GM20000 (cell line): ENCODE measurements around the gene CHIC2.

Experiments
- DNase-seq: peaks from one replicate; pipeline ENCODE4 v3.0.0; 2012; ENCODE audit warnings: low spot score
- TF ChIP-seq, protein P1 (sequence below): IDR thresholded peaks from 2 replicates; pipeline ENCODE4 v1.5.1; 2012; ENCODE audit warnings: mild to moderate bottlenecking, control low read depth; ENCODE audit errors: extremely low read depth, missing control alignments

The CHIC2 gene

DNA sequence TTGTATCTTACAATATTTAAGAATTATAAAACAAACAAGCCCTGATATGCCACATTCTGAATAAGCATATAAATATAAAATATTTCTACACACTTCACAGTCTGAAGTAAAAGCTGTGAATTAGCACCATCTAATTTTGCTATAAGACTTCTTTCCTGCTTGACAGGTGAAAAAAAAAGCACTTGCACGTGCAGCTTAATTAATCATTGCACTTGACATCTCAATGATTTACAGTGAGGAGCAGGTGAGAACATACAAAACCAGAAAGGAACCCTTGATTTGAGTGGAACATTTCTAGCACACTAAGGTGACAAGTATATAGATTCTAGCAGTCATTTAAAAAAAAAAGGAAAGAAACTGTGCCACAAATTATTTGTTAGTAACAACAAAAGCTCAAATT lies 47.9 kb downstream of the CHIC2 start:
- TF ChIP-seq, protein P1, sequence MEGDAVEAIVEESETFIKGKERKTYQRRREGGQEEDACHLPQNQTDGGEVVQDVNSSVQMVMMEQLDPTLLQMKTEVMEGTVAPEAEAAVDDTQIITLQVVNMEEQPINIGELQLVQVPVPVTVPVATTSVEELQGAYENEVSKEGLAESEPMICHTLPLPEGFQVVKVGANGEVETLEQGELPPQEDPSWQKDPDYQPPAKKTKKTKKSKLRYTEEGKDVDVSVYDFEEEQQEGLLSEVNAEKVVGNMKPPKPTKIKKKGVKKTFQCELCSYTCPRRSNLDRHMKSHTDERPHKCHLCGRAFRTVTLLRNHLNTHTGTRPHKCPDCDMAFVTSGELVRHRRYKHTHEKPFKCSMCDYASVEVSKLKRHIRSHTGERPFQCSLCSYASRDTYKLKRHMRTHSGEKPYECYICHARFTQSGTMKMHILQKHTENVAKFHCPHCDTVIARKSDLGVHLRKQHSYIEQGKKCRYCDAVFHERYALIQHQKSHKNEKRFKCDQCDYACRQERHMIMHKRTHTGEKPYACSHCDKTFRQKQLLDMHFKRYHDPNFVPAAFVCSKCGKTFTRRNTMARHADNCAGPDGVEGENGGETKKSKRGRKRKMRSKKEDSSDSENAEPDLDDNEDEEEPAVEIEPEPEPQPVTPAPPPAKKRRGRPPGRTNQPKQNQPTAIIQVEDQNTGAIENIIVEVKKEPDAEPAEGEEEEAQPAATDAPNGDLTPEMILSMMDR: no peak
- no peak for DNase-seq

- DNase-seq: no peak
Measured at GRCh38 chr4:54015423-54016030, 48.9 kb downstream of the CHIC2 start.

GRCh38 chr4:54014666-54015160 lies 49.7 kb downstream of the CHIC2 start:
- DNase-seq: no peak

More at GRCh38 chr4:54015423-54016030, 48.9 kb downstream of the CHIC2 start:
- TF ChIP-seq, protein P1: no peak

GRCh38 chr4:54011201-54011600 lies 53.2 kb downstream of the CHIC2 start:
- DNase-seq: no peak
- TF ChIP-seq, protein P1: no peak

More at GRCh38 chr4:54014666-54015160, 49.7 kb downstream of the CHIC2 start:
- TF ChIP-seq, protein P1: no peak

DNA sequence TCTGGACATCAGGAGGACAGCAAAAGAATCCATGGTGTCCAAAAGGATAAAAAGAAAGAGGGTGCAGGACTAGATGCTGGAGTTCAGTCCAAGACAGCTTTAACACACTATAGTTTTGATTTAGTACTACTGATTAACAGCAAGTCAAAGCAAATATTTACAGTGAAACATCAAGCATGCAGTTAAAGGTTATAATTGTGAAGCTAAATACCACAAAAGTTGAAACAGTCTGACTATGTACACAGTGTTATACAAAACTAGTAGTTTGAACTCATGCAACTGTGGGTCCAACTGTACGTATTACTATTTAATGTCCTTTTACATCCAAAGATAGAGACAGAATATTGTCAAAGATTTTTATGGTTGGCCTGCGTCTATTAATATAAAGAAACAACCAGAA lies 57.6 kb downstream of the CHIC2 start:
- DNase-seq: no peak
- TF ChIP-seq, protein P1: no peak

- TF ChIP-seq, protein P1: no peak
- DNase-seq: no peak
Measured at GRCh38 chr4:54005475-54005874, 58.9 kb downstream of the CHIC2 start.

GRCh38 chr4:54004463-54004862 lies 59.9 kb downstream of the CHIC2 start:
- TF ChIP-seq, protein P1: no peak
- DNase-seq: no peak
